DMS53 treated with DMSO at 0.1 percent for 48 hours (cell line): ENCODE measurements around the gene C15orf62.

Source experiments
- DNase-seq: peaks from one replicate; lab custom pipeline; 2025; ENCODE audit not compliant: unreplicated experiment; lab: John Stamatoyannopoulos, UW

C15orf62 gene

DNA sequence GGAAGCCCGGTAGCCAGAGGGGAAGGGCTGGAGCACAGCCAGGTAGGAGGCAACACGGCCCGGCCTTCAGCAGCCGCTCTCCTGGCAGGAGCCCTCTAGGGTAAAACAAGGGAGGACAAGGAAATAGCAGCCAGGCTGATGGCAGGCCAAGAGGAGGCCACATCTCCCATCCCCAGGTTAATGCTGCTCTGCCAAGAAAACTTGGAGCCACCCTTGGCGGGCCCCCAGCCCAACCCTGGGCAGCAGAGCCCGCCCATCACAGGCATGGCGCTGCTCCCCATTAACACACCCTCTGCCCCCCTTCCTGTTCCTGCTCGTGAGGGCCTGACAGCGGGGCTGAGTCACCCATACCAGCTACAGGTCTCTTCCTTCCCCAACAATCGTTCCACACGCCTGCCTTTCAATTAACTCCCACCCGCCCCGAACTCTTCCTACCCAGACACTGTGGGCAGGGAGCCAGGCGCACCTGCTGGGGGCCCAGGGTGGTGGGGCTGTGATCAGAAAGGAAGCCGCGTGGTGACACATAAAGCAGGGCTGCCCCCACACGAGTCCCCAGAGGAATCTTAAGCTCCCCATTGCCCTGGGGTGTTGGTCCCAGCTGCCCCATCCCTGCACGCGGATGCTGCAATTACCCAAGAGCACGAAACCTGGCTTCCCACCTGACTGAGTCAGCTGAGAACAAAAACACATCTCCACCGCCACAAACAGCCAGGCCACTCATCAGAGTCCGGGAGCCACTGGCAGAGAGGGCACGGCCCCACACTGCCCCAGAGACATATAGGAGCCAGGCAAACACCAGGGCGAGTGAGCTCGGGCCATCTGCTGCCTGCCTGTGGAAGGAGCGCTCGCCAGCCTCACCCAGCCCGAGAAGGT lies at the start of gene C15orf62:
Gene C15orf62 (plus strand): TSS at position 707 of the 873 bp plus-strand sequence. CDS start 516 bp downstream, outside the sequence.
- DNase-seq = no peak

DNA sequence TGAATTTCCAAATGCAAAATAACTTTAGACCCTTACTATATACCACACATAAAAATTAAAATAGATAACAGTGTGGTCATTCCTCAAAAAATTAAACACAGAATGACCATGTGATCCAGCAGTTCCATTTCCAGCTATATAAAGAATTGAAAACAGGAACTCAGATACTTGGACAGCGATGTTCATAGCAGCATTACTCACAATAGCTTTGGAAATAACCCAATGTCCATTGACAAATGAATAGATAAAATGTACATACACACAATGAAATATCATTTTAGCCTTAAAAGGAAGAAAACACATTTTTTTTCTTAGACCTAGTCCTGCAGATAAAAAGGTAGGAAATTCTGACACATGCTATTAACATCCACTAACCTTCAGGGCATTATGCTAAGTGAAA lies 48.1 kb upstream of the C15orf62 start:
- no peak for DNase-seq

- no peak for DNase-seq
These were observed 47.4 kb upstream of the C15orf62 start for GRCh38 chr15:40722354-40722753.

- DNase-seq = no peak
These were observed 46.8 kb upstream of the C15orf62 start for GRCh38 chr15:40722934-40723333.

DNA sequence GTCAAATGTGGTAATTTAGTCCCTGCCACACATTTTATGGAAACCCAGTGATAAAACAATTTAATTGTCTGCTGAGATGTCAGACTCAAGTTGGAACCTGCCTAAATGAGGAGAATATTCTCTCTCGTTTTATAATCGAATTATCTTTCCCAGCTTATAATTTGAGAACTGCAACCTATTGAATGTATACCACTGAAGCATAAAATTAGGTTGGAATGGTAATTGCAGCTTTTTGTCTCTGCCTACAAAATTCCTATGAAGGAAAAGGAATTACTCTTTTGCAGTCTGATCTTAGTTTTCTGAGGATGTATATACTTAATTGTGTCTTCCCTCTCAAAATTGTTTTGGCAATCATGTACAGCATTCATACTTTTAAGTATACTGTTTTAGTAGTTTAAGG lies 45.9 kb upstream of the C15orf62 start:
- no peak for DNase-seq

DNA sequence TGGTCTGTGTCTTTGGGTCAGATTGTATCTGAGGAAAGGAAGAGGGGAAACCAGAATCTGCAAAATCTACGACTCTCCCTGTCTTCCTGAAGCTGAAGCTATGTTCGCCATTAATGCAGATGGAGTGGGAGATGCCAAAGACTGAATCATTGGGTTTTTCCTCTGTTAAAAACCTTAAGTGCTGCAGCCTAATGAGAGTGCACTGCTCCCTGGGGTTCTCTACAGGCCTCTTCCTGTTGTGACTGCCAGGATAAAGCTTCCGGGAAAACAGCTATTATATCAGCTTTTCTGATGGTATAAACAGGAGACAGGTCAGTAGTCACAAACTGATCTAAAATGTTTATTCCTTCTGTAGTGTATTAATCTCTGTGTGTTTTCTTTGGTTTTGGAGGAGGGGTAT lies 38.7 kb upstream of the C15orf62 start:
- DNase-seq = no peak

DNA sequence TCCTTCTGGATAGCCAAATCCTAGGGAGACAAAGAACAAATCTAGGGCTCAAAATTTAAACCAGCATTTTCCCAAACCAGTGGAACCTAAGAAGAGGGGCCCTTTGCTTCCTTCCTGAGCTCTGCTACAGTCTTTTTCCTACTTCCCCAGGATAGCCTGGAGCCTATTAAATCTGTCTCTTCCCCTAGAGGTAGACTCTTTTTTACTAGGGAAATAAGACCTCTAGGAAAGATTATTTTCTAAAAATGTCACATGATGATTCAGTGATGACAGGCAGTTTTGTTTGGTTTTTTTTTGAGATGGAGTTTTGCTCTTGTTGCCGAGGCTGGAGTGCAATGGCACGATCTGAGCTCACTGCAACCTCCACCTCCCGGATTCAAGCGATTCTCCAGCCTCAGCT lies 33.2 kb upstream of the C15orf62 start:
- DNase-seq = no peak

- peak; percentile 50 for DNase-seq
These were observed 32.7 kb upstream of the C15orf62 start for GRCh38 chr15:40737048-40737447.

- no peak for DNase-seq
These were observed 30.7 kb upstream of the C15orf62 start for GRCh38 chr15:40739047-40739446.

DNA sequence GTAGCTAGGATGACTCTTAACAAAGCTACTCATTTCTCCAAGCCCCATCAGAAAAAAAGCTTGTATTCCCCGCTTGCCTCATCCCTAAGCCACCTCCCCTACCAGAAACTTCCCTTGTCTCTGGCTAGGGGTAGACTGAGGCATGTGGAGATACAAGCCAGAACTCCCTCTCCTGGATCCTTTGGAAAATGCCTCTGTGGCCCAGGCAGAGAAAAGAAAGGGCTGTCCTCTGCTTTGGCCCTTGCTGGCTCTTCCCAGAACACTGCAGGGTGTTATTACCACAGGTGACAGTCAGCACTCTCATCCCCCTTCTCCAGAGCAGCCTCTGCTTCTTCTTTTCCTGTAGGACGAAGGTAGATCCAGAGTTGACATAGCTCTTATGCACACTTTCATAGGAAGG lies 29.9 kb upstream of the C15orf62 start:
- no peak for DNase-seq

DNA sequence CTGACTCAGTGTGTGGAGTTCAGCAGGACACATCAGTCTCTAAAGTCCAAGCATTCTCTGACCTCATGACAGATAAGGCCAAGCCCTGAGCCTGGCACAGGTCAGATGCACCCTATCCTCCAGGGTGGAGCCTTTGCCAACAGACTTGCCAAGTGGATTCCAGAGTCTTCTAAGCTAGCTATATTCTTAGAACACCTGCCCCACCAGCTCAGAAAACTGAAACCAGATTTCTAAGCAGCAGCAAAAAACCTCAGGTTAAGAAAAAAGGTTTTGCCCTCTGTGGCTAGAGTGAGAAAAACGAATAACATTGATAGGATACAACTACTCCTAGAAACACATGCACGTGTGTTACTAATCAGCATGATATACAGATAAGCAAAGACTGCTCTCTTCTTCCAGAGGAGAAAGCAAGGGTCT lies 26.3 kb upstream of the C15orf62 start:
- no peak for DNase-seq

DNA sequence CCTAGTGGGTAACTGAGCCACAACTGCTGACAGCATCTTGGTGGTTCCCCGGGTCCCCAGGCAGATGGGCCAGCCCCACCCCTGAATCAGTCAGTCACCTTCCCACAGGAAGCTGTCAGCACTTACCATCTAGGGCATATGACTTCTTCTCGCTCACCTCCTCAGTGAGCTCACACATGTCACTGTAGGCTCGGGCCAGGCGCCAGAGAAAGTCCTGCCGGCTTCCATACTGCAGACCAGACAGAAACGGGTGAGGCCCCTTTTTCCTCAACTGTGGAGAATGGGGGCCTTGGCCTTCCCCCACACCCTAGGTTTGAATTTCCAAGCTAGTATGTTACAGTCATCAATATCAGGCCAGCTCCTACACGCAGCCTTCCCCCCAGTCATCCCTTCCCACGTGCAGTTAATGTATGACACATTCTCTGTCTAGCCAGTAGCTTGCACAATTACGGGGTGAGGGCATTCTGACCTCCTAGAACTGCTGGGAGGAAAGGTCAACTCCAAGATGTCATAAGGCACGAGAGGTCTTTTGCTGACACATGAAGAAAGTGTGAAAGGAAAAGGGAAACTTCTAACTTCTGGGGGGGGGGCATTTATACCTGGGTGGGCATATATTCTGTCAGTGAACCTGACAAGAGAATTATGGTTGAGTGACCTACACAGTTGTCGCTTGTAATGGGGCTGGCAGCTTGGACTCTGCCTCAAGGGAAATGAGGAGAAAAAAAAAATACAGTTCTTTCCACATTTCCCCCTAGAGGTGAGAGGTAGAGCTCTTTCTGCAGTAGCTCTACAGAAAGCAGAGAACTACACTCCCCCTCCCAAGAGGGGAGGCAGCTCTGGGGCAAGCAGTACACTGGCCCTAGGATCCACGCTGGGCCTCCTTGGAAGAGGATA lies 25.6 kb upstream of the C15orf62 start:
- DNase-seq = no peak

- DNase-seq = no peak
These were observed 25.0 kb upstream of the C15orf62 start for GRCh38 chr15:40744815-40745152.

- DNase-seq = no peak
These were observed 22.8 kb upstream of the C15orf62 start for GRCh38 chr15:40746916-40747418.

DNA sequence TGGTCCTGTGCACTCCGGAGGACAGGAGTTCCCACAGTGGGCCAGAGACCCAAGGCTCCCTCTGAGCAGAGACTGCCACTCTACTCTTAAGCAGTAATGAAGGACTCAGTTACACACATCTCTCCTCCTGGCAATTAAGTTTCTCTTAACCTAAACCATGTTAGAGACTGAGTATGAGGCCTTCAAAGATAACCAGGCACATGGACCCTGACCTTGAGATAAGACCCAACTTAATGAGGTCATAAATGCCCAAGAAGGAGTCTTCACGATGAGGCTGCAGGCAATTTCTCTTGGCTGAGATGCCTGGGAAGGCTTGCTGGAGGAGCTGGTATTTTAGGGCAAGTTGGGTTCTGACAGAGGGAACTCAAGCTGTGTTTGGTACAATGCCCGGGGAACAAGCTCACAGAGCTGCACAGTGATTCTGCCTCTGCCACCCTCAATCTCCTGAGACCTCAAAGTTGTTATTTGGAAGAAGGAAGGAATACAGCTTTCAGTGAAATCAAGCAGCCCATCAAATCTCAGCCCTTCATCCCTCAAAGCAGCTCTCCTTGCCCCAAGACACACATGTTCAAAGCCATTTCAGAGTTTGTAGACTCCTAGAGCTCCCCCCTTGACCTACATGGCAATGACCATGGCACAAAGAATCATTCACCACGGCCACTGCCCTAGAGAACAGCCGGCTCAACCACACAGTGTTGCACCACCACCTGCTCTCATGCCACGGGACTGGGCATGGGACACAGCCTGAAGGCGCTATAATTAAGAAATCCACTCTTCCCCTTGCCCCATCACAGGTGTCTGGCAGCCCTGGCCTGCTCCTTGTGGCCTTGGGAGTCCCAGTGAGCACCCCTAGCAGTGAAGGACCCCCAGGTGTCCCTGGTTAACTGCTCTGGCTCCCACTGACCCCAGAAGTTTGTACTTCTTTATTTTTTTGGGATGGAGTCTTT lies 21.8 kb upstream of the C15orf62 start:
- DNase-seq = no peak

DNA sequence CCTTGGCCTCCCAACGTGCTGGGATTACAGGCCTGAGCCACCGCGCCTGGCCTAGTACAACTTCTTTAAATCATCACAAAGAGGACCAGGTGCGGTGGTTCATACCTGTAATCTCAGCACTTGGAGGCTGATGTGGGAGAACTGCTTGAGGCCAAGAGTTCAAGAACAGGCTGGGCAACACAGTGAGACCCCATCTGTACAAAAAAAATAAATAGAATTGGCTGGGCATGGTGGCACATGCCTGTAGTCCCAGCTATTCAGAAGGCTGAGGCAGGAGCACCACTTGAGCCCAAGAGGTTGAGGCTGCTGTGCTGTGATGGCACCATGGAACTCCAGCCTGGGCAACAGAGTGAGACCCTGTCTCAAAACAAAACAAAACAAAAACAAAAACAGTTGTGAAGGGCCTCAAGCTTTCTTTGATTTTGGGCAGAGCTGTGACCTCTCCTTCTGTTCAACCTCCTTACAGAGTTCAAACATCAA lies 20.6 kb upstream of the C15orf62 start:
- no peak for DNase-seq

GRCh38 chr15:40750885-40751284 lies 18.9 kb upstream of the C15orf62 start:
- DNase-seq = no peak

- DNase-seq = no peak
These were observed 18.0 kb upstream of the C15orf62 start for GRCh38 chr15:40751745-40752144.

- no peak for DNase-seq
These were observed 15.3 kb upstream of the C15orf62 start for GRCh38 chr15:40754574-40754882.

DNA sequence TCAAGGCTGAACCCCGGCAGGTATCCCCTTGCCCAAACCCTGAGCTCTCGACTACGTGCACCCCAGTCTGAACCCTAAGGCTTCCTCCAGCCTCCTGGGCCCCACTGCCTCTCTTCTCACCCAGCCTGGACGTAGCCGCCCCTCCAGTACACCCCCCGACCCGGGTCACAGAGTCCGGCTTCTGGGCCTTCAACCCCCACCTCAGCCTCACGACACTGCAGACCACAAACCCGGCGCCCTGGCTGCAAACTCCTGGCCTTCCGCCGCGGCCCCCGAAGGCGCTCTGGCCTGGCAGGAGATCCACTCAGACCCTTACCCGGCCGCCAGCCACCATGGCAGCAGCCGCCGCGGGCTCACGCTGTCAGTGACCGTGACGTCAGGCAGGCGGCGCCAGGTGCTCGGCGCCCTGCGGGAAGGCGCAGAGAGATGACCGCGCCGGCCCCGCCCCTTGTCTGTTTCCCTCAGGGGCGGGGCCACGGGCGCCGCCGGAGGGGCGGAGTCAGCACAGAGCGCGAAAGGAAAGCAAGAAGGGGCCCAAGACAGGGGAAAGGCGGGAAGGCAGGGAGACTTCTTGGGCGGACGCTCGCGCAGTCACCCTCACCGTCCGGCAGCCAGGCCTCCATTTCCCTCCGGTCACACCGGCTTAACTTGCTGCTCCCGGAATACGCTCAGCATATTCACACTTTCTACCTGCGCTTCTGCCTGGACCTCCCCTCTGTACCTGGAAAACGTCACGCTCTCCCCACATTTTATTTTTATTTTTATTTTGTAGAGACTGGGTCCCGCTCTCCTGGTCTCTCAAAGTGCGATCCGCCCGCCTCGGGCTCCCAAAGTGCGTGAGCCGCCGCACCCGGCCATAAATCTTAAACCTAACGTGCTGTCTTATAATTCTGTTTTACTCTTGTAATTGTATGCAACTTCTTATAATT lies 14.6 kb upstream of the C15orf62 start, which contains the start of gene RMDN3:
Gene RMDN3 (minus strand): TSS at position 372 of the 929 bp plus-strand sequence. CDS start 471 bp downstream, outside the sequence.
- DNase-seq = peak; percentile 81
